NK-92 (cell line): Measurements from ENCODE around the gene ISY1.
"Not testable (repeated sequence)": the region's sequence is repeated elsewhere in the genome, so short reads cannot be mapped to it uniquely, and the experiment has no call there.

ENCODE experiments used
- DNase-seq: peaks from one replicate; lab custom pipeline; 2025; ENCODE audit not compliant: unreplicated experiment; lab: John Stamatoyannopoulos, UW

The ISY1 gene

GRCh38 chr3:129121016-129121791, 39.7 kb downstream of the ISY1 start:
- DNase-seq, result no peak

GRCh38 chr3:129120254-129121004, 40.4 kb downstream of the ISY1 start:
- peak; percentile 50 for DNase-seq

DNA sequence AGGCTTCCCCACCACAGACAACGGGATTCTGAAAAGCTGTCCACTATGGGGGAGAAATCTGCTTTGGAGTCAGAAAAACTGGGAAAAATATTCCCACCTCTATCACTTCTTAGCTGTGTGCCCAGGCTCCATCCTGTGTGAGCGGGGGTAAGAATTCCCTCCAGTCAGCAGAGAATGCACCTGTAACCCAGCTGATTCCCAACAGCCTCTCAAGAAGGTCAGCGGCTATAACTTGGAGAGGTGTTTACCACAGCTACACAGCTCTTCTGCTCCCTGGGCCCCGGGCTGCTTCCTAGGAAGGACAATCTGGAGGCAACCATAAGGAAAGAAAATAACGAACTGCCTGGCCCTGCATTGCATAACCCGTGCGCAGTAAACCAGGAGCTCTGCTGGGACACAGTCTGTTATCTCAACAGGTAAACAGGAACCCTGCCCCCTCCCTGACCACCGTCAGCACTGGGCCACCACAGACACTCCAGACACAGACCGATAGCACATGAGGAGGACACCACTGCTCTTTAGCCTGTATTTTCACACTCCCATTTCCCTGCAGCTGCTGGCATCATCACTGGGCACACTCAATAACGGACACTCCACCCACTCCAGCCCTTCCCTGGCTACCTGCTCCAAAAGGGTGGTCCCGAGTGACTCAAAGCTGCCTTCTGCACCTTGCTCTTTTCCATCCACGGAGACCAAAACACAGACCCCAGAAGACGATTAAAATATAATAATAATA, 41.3 kb downstream of the ISY1 start:
- no peak for DNase-seq

- DNase-seq, result no peak
These were observed 42.1 kb downstream of the ISY1 start for GRCh38 chr3:129118745-129119144.

DNA sequence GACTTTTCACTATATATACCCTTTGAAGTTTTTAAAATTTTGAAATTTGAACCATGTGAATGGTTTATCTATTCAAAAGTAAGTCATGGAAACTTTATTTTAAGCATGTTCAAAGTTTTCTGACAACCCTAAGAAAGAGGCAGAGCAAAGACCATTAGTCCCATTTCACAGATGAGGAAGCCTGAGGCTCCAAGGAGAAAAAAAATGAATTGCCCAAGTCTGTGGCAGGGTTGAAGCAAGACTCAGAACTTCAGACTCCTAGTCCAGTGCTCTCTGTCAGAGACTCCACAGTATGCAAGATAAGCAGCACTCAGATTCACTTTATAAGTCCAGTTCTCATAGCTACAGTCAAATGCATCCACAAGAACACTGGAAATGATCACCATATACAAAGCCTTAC, 43.7 kb downstream of the ISY1 start:
- DNase-seq, result no peak

DNA sequence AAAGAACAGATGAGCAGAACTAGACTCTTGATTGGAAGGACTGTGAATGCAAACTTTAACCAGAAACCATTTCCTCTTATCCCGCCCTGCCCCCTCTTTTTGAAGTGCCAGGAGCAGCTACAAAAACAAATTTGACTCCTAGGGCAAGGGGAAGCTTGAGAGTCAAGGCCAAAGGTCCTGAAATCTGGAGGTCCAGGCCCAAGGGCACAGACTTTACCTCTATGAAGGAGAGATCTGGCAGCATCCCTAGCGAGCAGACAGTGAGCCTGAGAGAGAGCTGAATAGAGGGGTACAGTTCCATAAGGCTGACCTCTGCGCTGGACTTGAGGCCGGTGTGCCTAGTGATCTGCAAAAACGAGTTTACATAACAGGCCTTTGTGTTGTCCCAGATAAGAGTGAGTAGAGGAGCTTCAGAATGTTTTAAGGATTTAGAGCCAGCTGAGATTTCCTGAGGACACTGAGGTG, 44.3 kb downstream of the ISY1 start:
- no peak for DNase-seq

GRCh38 chr3:129114455-129114854, 46.4 kb downstream of the ISY1 start:
- no peak for DNase-seq

GRCh38 chr3:129112308-129113052, 48.4 kb downstream of the ISY1 start:
- DNase-seq, result no peak

DNA sequence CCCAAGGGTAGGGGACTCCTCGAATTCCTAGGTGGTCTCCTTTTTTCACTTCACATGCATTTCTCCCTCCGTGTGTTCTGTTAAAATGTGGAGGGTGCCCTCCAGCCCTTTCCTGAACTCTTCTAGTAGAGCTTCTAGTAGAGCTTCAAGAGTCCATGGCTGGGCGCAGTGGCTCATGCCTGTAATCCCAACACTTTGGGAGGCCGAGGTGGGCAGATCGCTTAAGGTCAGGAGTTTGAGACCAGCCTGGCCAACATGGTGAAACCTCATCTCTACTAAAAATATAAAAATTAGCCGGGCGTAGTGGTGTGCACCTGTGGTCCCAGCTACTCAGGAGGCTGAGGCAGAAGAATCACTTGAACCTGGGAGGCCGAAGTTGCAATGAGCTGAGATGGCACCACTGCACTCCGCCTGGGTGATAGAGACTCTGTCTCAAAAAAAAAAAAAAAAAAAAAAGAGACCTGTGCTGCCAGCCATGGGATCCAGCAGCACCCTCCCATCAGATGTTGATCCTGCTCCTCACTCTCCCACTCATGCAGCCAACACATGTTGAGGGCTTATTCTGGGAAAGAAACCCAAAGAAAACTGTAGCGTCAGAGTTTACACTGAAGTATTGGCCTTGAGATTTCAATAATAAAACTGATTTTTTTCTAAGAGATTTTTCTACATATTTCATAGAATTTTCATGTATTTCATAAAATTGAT, 49.6 kb downstream of the ISY1 start:
- DNase-seq, result not testable (repeated sequence)

GRCh38 chr3:129107793-129108192, 53.1 kb downstream of the ISY1 start:
- DNase-seq, result no peak

- DNase-seq, result no peak
These were observed 53.8 kb downstream of the ISY1 start for GRCh38 chr3:129106866-129107565.

GRCh38 chr3:129106320-129106719, 54.5 kb downstream of the ISY1 start:
- DNase-seq, result no peak

GRCh38 chr3:129105862-129106261, 55.0 kb downstream of the ISY1 start:
- no peak for DNase-seq

DNA sequence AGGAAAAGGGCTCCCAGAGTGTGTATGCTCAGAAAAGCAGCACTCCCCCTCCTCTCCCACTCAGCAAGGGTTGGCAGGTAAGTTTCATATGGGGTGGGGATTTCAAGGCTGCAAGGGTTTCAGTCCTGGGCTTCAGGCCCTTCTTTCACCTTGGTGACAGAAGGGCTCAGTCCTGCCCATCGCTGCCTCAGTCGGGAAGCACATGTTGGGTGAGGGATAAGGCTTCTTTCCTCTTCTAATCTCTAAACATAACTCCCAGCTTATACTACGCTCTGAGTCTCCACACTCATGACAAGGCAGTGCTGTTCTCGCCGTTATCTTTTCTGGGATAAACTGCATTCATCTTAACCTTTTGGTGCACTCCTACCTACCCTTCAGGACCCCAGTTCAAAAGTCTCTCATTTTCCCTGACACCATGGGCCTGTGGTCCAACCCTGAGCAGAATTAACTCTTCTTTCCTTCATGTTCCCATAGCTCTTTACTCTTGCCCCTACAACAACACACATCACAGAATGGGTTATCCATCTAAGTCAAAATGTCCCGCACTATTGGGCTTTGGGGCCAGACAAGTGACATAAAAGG, 56.3 kb downstream of the ISY1 start:
- no peak for DNase-seq

DNA sequence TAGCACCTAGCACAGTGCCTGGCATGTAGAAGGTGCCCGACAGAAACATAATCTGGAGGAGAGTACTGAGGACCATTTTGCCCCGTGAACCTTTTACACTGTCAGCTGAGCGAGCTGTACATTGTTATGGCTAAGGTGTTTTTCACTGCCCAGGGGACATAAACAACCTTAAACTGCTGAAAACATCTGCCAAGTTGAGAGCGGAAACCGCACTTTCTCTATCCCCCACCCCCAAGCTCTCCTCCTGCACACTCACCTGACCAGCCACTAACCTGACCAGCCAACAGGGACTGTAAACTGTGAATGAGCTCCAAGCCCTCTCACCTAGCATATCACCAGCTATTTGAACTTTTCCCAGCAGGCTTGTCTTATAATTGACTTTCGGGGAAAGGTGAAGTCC, 56.8 kb downstream of the ISY1 start:
- no peak for DNase-seq

DNA sequence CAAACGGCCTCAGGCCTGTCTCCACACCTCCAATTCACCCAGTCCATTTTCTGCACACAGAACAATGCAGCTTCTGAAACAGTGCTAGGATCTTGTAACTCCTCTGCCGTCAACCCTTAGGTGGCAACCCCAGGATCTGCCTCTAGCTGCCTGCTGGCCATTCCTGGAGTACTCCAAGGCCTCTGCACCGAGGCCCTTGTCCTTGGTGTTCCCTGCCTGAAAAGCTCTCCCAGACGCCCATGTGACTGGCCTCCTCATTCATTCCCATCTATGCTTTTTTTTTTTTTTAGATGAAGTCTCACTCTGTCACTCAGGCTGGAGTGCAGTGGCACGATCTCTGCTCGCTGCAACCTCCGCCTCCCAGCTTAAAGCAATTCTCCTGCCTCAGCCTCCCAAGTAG, 57.6 kb downstream of the ISY1 start:
- DNase-seq, result no peak

DNA sequence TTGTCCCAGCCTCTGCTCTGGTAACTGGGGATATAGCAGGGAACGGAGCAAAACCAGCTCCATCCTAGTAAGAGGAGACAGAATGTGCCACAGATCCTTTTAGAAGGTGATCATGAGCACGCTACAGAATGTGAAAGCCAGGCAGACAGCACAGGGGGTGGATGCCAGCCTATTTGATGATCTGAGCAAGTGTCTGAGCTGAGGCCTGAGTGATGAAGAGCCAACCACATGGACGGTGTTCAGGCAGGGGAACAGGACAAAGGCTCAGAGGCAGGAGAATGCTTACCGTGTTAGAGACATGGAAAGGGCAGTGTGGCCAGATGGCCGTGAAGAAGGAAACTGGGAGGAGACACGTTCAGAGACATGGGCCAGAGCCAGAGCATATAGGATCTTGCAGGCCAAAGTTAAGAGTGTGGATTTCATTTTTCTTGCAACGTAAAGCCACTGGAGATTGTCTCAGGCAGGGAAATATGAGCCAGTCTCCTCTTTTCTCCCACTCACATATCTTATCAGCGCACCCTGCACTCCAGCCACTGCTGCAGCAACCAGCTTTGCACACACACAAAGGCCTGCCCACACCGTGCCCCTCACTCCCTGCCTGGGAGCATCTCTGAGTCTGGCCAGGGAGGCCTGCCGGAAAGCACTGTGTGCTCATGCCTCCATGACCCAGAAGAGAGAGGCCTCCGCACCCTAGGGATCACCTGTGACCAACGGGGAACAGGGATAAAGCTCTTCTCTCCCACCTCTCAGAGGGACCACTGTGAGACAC, 59.3 kb downstream of the ISY1 start:
- no peak for DNase-seq

GRCh38 chr3:129100274-129100673, 60.6 kb downstream of the ISY1 start:
- DNase-seq, result no peak

- DNase-seq, result no peak
These were observed 65.6 kb downstream of the ISY1 start for GRCh38 chr3:129095285-129095684.
